ENCODE results near the gene FAM50B. TPM values are rescaled to one million over a fixed set of nuclear protein-coding genes. Genes with fewer than 3 reads are reported as not detected.

FAM50B gene
- polyA plus RNA-seq, 1 donor: 13.6 TPM

DNA sequence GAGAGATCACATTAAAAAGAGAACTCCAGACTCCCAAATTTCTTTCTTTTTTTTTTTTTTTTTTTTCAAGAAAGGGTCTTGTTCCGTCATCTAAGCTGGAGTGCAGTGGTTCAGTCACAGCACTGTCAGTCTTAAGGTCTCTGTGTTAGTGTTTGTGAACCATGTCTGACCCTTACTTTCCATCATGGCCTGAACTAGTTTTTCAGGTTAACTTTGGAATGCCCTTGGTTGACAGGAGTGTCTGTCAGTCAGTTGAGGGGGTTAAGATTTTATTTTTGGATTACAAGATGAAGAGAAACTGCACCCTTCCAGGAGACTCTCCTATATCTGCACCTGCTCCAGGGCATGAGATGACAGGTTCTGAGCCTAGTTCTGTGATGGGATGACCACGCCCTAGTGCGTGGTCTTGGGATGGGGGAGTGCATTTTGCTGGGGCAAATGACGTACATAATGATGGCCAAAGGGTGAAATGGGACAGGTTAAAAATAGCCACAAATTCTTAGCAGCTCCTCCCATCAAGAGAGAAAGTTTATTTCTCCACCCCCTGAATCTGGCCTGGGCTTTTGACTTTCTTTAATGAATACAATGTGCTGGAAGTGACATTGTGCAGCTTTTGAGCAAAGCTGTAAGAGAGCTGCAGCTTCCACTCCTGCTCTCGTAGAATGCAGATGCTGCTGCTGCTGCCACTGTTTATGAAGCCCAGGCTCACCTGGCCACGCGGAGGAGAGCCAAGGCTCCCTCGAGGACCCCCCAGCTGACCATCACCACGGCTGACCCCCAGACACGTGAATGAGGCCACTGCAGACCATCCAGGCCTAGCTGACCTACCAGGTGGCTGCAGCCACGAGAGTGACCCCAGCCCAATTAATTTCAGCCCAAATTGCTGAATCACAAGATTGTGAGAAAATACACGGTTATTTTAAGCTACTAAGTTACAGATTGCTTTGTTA, 29.7 kb upstream of the FAM50B start:
- DNase-seq (ENCODE audit: low read depth): no peak

DNA sequence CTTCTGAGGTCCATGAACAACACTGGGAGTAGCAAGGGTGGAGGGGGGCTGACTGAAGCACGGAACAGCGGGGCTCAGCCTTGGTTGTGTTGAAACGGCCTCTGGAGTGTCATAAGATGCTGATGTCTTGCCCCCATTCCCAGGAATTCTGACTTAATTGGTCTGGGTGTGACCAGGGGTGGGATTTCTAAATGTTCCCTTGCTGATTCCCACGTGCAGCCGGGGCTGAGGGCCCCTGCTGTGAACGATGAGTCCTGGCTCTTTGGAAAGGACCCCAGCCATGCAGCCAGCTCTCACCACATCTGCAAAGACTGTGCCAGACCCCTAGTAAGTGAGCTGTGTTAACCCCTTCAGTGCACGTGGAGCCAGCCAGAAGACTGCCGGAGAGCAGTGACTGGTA, 28.6 kb upstream of the FAM50B start:
- no peak for DNase-seq (ENCODE audit: low read depth)

DNA sequence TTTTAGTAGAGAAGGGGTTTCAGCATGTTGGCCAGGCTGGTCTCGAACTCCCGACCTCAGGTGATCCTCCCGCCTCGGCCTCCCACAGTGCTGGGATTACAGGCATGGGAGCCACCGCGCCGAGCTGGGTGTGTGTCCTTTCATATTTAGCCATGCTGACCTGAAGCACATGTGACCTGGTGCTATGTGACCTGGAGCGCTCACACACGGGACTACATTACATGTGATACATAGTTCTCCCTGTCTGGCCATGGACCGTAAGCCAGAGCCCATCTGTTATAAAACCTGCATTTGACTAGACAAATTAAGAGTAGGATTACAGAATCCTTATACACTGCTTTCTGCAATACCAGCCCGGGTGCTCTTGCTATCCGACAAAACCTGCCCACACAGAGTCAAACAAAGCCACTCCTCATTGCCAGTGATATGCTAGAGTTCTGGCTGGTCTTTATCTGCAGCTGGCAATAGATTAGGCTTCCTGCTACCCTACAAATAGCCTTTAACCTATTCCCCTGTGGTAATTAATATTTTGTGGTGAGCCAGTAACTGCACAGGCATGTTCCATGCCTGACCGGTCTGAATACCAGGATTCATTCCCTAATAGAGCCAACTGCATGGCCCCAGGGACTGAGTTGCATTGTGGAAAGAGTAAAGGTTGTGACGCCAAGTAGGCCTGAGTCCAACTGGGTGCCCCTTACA, 26.3 kb upstream of the FAM50B start:
- DNase-seq (ENCODE audit: low read depth): no peak

DNA sequence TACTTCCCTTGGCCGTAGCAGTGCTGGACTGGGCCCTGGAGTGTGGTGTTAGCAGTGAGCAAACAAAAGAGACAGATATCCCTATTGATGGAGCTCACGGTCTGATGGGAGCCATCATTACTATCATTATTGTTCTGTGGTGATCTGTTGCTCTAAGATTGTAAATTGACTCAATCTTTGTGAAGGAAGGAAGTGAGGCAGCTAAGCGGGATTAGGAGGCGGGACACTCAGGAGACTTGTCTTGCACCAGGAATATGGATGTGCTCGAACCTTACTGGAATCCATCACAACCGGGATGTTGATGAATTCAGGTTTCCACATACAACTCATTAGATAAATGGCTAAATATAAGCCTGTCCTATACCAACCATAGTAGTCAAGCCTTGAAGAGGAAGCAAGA, 25.5 kb upstream of the FAM50B start:
- DNase-seq (ENCODE audit: low read depth): no peak

DNA sequence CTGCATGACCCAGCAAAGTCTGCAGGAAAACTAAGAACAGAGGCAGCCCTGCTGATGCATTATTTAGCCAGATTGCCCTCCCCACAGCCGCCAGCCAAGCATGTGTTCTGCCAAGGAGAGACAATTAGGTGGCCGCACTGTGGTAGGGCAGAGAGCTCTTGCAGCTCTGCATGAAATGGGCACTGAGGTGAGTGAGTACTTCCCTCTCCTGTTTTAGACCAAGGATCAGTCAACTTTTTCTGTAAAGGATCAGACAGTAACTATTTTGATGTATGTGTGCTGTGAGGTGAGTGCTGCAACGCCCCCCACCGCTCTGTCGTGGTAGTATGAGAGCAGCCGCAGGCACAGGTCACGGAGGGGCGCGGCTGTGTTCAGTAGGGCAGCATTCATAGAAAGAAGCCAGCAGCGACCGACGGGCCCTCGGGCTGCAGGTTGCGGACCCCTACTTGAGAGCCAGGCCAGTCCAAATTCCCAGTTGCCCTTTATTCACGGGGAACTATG, 23.8 kb upstream of the FAM50B start:
- no peak for DNase-seq (ENCODE audit: low read depth)

DNA sequence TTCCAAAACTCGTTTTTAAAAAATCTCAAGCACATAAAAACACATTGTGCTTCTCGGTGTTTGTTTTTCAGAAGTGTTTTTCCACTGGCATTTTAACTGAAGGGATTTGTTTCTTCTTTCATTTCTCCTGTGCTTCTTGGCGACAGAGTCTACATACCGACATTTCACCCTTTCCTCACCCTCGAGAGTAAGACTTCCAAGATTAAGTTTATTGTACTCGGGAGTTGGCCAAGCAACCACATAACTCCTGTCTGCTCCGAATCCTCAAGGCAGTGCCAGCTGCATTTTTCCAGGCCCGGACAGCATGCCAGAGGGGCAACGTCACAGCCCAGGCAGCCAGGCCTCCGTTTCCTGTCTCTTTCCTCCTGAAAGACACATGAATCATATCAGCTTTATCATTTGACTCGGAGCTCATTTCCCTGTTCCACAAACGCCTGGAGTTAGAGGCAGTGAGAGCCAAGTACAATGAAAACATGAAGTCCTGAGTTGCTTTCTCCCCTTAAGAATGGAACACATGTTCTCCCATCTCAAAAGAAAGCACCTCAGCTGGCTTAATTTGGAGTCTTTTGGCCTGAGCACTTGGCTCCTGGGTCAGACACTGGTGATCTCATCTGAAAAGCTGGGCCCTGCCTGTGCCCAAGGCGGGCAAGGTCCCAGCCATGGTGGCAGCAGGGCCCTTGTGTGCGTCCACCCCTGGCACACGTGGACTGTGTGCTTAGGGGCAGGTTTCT, 23.2 kb upstream of the FAM50B start:
- no peak for DNase-seq (ENCODE audit: low read depth)

DNA sequence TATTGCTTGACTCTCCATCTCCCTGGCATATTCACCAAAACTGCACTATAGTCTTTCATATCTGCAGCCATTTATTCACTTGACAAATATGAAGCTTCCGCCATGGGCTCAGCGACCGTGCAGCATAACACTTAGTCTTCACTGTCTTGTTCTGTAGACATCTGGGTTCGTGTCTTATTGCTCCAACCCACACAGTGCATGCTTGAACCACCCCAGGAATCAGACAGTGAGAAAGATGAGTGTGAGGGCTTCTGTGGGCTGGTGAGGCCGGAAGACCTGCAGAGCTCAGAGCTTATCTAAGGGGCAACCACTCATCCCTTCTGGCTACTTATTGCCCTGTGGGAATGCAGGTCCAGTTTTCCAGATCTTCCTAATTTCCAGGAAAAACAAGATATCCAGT, 19.9 kb upstream of the FAM50B start:
- no peak for DNase-seq (ENCODE audit: low read depth)

DNA sequence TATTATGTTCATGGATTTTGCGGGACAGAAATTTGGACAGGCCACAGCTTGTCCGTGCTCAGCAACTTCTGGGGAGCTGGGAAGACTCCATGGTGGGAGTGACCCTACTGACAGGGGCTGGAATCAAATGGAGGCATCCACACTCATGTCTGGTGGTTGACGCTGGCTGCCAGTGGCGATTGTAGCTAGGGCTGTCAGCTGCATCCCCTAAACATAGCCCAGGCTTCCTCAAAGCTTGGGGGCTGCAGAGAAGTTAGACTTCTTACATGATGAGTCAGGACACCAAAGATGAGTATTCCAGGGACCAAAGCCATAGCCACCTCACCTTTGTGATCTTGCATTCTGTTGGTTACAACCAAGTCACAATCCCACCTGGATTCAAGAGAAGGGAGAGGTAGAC, 18.4 kb upstream of the FAM50B start:
- no peak for DNase-seq (ENCODE audit: low read depth)

DNA sequence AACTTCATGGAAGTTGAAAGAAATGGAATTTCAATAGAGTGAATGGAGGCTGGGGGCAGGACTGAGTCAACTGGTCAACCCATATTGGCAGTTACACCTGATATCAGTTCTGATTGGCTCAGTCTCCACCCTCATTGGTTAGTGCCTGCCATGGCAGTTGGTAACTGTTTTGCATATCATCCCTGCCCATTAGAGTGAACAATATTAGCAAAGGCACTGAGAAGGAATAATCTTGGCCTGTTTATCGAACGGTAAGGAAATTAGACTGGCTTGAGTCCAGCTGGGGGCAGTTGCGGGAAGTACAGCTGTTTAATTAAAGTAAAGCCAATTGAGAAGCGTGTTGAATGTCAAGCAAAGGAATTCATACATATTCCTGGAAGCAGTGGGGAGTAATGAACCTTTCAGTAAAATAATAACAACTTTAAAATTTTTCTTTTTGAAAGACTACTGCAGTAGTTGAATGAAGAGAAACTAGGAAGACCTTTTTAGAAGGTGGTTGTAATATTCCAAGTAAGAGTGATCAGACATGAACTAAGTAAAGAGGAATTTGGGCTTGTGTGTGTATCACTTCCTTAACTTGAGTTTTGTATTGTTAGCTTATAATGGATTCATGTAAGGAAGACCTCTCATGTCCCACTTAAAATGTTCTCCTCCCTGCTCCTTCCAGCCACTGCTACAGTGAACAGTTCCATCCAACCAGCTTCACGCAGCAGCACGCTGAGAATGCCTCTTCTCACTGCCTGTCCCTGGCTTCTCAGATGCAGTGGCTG, 17.2 kb upstream of the FAM50B start:
- DNase-seq (ENCODE audit: low read depth): no peak

DNA sequence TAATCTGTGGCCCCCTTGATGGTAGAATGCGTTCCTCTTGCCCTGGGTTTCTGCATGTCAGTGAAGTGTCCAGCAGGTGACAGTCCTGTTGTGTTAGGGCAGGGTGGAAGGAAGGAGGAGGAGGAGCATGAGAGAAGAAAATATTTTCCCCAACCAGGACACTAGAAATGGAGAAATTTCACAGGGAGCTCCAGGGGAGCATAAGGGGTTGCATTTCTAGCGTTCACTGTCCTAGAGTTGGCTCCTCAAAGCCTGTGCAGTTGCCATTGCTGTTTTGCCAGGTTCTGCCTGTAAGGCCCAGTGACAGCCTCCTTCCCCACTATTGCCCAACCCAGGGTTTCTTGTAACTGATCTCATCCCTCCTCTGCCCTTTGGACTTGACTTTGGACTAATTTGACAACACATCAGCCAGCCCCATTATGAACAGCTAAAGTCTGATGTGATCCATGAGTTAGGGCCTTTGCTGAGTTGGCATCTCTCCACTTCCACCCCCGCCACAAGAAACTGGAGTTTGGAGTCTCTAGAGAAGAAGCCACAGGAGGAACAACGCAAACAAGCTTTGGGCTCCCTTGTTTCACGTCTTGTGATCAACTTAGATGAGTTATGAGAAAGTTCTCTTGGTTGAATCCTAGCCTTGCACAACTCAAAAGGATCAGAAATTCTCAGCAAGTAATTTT, 14.0 kb upstream of the FAM50B start:
- DNase-seq (ENCODE audit: low read depth): no peak

DNA sequence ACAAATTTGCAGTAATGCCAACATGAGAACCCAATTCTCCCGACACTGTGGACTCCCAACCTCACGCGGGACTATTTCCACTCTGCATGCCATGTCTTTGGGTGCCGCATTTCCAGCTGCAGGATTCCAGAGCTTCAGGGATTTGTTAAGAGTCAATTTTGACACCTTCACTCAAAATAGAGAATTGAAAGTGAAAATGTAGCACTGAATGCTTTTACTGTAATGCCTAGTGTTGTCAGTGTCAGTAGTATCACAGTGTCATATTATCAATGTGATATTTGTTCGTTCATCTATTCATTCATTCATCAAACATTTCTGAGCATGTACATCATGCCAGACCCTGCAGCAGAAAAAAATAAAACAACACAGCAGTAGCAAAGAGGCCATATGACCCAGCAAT, 13.4 kb upstream of the FAM50B start:
- DNase-seq (ENCODE audit: low read depth): no peak

DNA sequence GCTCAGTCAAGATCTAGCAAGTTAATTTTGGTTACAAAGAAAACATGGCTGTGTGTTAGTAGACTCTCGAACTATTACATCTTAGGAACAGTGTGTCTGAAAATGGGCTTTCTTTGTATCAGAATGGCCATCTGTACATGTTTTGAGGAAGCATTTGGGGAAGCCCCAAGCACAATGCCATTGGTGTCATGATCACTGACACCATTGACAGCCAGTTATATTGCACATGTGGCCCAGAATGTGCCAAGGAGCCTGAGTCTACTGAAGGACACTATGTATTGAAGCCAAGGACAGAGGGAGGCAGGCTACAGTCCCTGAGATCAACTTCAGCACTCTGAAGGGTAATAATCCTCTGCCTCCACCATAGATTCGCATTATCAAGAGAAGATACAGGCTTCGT, 12.6 kb upstream of the FAM50B start:
- DNase-seq (ENCODE audit: low read depth): no peak

DNA sequence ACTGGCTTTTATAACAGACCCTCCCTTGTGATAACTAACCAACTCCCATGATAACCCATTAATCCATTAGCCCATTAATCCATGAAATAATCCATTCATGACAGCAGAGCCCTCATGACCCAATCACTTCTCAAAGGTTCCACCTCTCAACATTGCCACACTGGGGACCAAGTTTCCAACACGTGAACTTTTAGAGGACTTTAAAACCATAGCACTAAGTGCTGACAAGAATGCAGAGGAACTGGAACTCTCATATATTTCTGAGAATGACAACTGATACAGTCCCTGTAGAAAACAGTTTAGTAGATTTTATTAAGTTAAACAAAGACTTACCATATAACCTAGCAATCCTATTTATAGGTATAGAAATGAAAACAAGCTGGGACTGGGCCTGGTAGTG, 11.4 kb upstream of the FAM50B start:
- DNase-seq (ENCODE audit: low read depth): no peak

DNA sequence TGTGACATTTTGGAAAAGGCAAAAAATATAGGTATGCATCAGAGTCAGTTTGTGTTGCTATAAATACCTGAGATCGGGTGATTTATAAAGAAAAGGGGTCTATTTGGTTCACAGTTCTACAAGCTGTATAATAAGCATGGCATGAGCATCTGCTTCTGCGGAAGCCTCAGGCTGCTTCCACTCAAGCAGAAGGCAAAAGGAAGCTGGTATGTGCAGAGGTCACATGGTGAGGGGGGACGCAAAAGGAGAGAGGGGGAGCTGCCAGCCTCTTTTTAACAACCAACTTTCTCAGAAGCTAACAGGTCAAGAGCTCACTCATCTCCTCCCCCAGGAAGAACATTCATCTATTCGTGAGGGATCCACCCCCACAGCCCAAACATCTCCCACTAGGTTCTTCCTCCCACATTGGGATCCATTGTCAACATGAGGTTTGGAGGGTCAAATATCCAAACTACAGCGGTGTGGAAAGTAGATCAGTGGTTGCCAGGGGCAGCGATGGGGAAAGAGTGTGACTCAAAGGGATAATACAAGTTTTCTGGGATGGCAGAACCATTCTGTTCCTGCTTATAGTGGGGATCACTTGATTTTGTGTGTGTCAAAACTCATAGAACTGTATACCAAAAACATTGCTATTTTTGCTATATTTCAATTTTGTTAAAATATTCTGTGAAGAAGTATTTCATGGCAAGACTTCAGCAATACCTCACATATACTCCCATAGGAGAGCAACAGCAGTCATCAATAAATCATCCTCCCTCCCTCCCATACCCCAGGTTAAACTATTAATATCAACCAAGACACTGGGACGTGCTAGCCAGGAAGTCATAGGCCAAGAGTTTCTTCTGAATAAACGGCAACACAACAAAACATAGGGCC, 9.9 kb upstream of the FAM50B start:
- no peak for DNase-seq (ENCODE audit: low read depth)

DNA sequence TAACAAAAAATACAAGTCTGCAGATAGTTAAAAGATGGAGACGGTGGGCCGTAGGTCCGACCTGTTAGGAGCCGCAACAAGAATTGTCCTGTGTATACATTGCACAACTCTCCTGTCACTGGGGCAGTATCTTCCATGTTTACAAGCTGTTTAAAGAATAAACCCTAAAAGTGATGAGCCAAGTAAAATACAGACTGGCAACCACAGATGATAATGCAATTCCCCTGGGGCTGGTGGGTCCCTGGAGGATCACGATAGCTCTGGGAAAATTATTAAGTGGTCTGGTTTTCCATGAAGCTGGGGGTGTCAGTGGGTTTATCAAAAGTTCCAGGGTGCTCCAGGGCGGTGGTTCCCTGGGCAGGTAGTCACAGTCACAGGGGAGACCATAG, 8.1 kb upstream of the FAM50B start:
- DNase-seq (ENCODE audit: low read depth): no peak

DNA sequence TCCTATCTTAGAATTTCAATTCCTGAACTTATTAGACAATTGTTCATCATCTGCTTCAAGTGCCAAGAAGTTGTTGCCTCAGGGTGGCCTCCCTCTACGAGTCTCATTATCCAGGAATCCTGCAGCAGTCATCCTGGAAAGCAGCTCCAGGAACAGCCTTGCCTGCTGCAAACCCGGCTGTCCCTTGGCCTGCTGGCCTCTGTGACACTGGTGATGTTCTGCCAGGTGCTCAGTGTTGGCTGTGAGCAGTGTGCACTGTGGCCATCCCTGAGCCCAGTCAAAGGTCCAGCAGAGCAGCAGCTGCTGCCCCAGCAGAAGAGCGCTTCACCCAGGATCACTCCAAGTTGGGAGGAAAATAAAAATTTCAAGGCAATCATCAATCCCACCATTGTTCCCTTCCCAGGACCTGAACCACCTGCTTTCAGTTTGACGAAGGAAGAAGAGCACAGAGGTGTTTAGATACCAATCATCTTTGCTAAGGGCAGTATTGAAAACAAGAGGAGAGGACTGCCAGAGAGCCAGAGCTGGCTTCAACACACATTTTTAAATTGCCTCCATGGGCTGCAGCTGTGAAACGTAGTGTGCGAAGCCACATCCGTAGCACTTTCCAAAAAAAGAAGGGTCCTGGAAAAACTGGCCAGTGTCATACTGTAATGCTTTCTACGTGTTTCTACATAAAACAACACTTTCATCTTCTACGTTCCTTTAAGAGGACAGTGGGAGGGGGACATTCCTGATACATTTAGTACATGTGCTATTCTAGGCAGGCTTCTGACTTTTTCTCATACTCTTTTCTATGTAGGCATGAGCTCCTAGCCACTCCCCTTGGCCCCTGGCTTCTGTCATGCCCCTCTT, 7.2 kb upstream of the FAM50B start:
- no peak for DNase-seq (ENCODE audit: low read depth)

DNA sequence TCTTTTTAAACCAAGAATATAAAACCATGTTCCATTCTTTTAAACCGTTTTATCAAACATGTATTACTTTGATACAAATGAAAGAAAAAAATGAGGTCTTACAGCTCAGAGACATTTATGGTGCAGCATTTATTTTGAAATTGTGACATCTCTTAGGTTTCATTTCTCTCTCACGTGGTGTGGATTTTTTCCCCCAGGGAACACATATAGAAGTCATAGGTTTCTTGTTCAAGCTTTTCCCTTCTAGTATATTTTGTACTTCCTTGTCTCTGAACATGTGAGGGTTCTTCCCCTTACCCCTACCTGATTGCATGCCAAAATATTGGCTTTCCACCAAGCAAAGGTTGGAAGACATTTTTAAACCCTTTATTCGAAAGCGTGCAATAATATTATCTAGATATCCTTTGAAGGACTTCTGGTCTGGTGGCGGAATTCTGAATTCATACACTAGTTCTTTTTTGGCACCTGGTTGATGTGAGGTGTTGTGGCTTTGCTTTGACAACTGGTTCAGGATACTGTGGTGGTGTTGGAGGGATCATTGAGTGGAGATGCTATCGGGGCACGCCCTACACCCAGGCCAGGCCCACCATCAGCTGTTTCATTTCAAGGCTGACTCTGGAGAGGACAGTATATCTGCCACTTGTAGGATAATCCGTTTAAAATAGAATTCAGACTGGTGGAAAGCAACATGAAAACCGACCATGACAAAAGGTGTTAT, 5.6 kb upstream of the FAM50B start:
- DNase-seq (ENCODE audit: low read depth): no peak

DNA sequence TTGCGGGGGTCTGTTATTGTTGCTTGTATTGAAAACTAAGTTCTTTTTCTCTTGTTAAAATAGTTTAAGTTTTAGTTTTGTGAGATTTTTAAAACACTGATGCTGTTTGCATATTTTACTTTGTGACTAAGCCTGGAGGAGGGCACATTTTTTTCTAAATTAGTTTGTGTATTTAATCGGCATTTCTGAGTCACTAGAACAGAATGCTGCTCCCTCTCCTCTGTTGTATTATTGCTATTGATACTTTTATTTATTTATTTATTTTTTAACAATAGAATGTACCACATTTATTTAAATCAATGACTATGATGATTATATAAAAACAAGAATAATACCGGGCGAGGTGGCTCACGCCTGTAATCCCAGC, 5.1 kb upstream of the FAM50B start:
- no peak for DNase-seq (ENCODE audit: low read depth)

Data from forelimb muscle (tissue), 1 donor.